SW480 (cell line): ENCODE measurements around the gene OAT.
"Not testable (repeated sequence)": the region's sequence is repeated elsewhere in the genome, so short reads cannot be mapped to it uniquely, and the experiment has no call there.

ENCODE experiments used
- DNase-seq: peaks from one replicate; pipeline ENCODE4 v3.0.0-alpha.2; 2016; ENCODE audit warnings: low spot score

OAT gene

GRCh38 chr10:124447751-124448466 is 29.2 kb upstream of the OAT start:
- no peak for DNase-seq

GRCh38 chr10:124446830-124447750 is 28.4 kb upstream of the OAT start:
- no peak for DNase-seq

GRCh38 chr10:124441694-124442093 is 23.0 kb upstream of the OAT start:
- DNase-seq, result not testable (repeated sequence)

GRCh38 chr10:124436191-124436638 is 17.5 kb upstream of the OAT start:
- DNase-seq, result peak; percentile 73

- not testable (repeated sequence) for DNase-seq
These were observed 17.0 kb upstream of the OAT start for GRCh38 chr10:124435683-124436082.

GRCh38 chr10:124433461-124433860 is 14.7 kb upstream of the OAT start:
- DNase-seq, result no peak

GRCh38 chr10:124430077-124430476 is 11.4 kb upstream of the OAT start:
- DNase-seq, result no peak

- no peak for DNase-seq
These were observed 10.9 kb upstream of the OAT start for GRCh38 chr10:124429576-124429975.

GRCh38 chr10:124428207-124428777 is 9.6 kb upstream of the OAT start:
- no peak for DNase-seq

GRCh38 chr10:124425227-124425962 is 6.7 kb upstream of the OAT start:
- no peak for DNase-seq

- DNase-seq, result no peak
These were observed 5.1 kb upstream of the OAT start for GRCh38 chr10:124423813-124424212.

- no peak for DNase-seq
These were observed 4.0 kb upstream of the OAT start for GRCh38 chr10:124422742-124423141.

GRCh38 chr10:124420254-124420653 is 1.5 kb upstream of the OAT start:
- no peak for DNase-seq

GRCh38 chr10:124419635-124420034 is 912 bp upstream of the OAT start:
- no peak for DNase-seq

- peak; percentile 37 for DNase-seq
These were observed 613 bp downstream of the OAT start for GRCh38 chr10:124417895-124418725.

- no peak for DNase-seq
These were observed 2.0 kb downstream of the OAT start for GRCh38 chr10:124416733-124417132.

GRCh38 chr10:124415210-124415609 is 3.5 kb downstream of the OAT start:
- DNase-seq, result no peak

- DNase-seq, result no peak
These were observed 4.6 kb downstream of the OAT start for GRCh38 chr10:124414076-124414475.

- DNase-seq, result no peak
These were observed 9.0 kb downstream of the OAT start for GRCh38 chr10:124409696-124410095.

GRCh38 chr10:124408357-124408756 is 10.4 kb downstream of the OAT start:
- DNase-seq, result no peak

GRCh38 chr10:124407456-124407855 is 11.3 kb downstream of the OAT start:
- no peak for DNase-seq
